DMS114 treated with DMSO at 0.1 percent for 48 hours (cell line): Measurements from ENCODE around the gene DRC7.

Experiments used
- DNase-seq: peaks from one replicate; lab custom pipeline; 2025; ENCODE audit not compliant: unreplicated experiment; lab: John Stamatoyannopoulos, UW

DRC7 gene

GRCh38 chr16:57694725-57695679, at the start of gene DRC7:
DRC7 (plus strand) TSS chr16:57694806; CDS start chr16:57697950, 3,144 bp downstream.
- DNase-seq: peak; percentile 65

- no peak for DNase-seq
Observed at GRCh38 chr16:57645169-57645568, 49.4 kb upstream of the DRC7 start.

GRCh38 chr16:57645691-57646387, 48.8 kb upstream of the DRC7 start:
- no peak for DNase-seq

GRCh38 chr16:57646388-57647039, 48.1 kb upstream of the DRC7 start:
- no peak for DNase-seq

GRCh38 chr16:57647136-57647875, 47.3 kb upstream of the DRC7 start:
- DNase-seq: no peak

GRCh38 chr16:57648125-57648524, 46.5 kb upstream of the DRC7 start:
- DNase-seq: no peak

- DNase-seq: peak; percentile 69
Observed at GRCh38 chr16:57648581-57649442, 45.8 kb upstream of the DRC7 start.

GRCh38 chr16:57649443-57649751, 45.2 kb upstream of the DRC7 start:
- no peak for DNase-seq

GRCh38 chr16:57649846-57650245, 44.8 kb upstream of the DRC7 start:
- no peak for DNase-seq

GRCh38 chr16:57651344-57652333, 43.0 kb upstream of the DRC7 start:
- no peak for DNase-seq

GRCh38 chr16:57652695-57653471, 41.7 kb upstream of the DRC7 start:
- no peak for DNase-seq

GRCh38 chr16:57653936-57654335, 40.7 kb upstream of the DRC7 start:
- no peak for DNase-seq

- no peak for DNase-seq
Observed at GRCh38 chr16:57656342-57656955, 38.2 kb upstream of the DRC7 start.

- no peak for DNase-seq
Observed at GRCh38 chr16:57657228-57657627, 37.4 kb upstream of the DRC7 start.

GRCh38 chr16:57658130-57658877, 36.3 kb upstream of the DRC7 start:
- DNase-seq: no peak

GRCh38 chr16:57658878-57659674, 35.5 kb upstream of the DRC7 start:
- no peak for DNase-seq
